Measurements from ENCODE around the gene TAF5L.

Gene TAF5L

DNA sequence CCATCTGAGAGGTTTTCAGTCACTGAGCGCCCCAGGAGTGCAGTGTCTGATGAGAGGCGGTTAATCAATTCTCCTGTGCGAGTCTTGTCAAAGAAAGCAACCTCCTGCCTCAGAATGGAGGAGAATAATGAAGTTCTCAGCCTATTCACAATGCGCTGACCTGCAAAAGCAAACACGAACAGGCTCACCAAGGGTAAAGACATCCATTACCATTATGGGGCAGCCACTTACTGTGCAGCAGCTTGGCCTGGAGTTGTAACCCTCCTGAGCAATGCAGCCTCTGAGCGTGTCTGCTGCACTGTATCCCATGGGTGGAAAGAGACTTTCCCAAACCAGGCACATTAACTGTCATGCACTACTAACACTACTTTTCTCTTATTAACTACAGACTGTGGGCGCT, 78.4 kb downstream of the TAF5L start:
- no peak for DNase-seq (ENCODE audit: low read depth, low spot score)
- POLR2A ChIA-PET: no interaction called here
- TF ChIP-seq, protein P1, sequence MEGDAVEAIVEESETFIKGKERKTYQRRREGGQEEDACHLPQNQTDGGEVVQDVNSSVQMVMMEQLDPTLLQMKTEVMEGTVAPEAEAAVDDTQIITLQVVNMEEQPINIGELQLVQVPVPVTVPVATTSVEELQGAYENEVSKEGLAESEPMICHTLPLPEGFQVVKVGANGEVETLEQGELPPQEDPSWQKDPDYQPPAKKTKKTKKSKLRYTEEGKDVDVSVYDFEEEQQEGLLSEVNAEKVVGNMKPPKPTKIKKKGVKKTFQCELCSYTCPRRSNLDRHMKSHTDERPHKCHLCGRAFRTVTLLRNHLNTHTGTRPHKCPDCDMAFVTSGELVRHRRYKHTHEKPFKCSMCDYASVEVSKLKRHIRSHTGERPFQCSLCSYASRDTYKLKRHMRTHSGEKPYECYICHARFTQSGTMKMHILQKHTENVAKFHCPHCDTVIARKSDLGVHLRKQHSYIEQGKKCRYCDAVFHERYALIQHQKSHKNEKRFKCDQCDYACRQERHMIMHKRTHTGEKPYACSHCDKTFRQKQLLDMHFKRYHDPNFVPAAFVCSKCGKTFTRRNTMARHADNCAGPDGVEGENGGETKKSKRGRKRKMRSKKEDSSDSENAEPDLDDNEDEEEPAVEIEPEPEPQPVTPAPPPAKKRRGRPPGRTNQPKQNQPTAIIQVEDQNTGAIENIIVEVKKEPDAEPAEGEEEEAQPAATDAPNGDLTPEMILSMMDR (IDR thresholded peaks at IDR 0.05; ENCODE audit: insufficient read depth, low read length, missing control alignments): no peak
- no peak overlapping the region for H3K4me3 ChIP-seq (ENCODE audit: low read depth, low read length)
- CTCF ChIA-PET: interaction anchor here (2.5 to 6.7 kb wide), 2 partner anchors 11 to 32 kb away, joined by 7 to 36 read pairs; partner anchors contain the start of gene ABCB10

DNA sequence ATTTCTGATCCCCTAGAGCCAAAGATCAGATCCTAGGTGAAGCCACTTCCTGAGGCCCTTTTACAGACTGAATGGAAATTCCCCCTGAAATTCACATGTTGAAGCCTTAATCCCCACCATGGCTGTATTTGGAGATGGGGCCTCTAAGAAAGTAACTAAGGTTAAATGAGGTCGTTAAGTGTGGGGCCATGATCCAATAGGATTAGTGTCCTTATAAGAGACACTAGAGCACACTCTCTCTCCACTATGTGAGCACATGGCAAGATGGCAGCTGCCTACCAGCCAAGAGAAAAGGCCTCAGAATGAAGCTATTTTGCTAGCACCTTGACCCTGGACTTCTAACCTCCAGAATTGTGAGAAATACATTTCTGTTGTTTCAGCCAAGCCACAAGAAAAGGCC, 81.3 kb downstream of the TAF5L start:
- ChIA-PET POLR2A (no interaction called here), CTCF (interaction anchor here (0.6 to 6.7 kb wide), 2 partner anchors 14 to 29 kb away, joined by 3 to 36 read pairs; partner anchors contain the start of gene ABCB10)
- no peak for DNase-seq (ENCODE audit: low read depth, low spot score)
- TF ChIP-seq, protein P1 (IDR thresholded peaks at IDR 0.05; ENCODE audit: insufficient read depth, low read length, missing control alignments): no peak
- H3K4me3 ChIP-seq (ENCODE audit: low read depth, low read length): no peak overlapping the region
